ENCODE results near the gene LDHA. TPM values are rescaled to one million over a fixed set of nuclear protein-coding genes. Genes with fewer than 3 reads are reported as not detected.

LDHA gene
- total and polyA plus RNA-seq, 2 experiments from 2014 or later = 380 to 746 TPM

DNA sequence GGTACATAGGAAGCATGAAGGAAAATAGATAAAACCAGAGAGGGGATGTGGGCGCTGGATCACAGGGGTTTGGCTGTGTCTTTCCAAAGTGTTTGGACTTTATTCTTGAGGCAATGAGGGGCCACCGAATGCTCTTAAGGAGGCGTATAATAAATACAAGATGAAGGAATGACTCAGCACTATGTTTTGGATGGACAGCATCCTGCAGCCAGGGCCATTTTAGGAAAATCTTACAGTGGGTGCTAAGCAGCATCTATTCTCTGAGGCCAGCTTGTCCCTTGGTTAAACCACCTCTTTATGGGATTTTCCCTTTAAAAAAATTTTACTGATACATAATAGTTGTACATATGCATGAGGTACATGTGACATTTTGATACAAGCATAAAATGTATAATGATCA, 4.3 kb upstream of the LDHA start:
- H4K20me1 ChIP-seq (ENCODE audit: insufficient read depth, poor library complexity, severe bottlenecking) = no peaks in the 10 kb centered on the region
- TF ChIP-seq EZH2 (IDR thresholded peaks at IDR 0.05; ENCODE audit: borderline replicate concordance) (no peak), EZH2phosphoT487 (IDR thresholded peaks at IDR 0.05; ENCODE audit: low read depth, severe bottlenecking, unreplicated experiment) (no peak)
- TF ChIP-seq, protein P1, sequence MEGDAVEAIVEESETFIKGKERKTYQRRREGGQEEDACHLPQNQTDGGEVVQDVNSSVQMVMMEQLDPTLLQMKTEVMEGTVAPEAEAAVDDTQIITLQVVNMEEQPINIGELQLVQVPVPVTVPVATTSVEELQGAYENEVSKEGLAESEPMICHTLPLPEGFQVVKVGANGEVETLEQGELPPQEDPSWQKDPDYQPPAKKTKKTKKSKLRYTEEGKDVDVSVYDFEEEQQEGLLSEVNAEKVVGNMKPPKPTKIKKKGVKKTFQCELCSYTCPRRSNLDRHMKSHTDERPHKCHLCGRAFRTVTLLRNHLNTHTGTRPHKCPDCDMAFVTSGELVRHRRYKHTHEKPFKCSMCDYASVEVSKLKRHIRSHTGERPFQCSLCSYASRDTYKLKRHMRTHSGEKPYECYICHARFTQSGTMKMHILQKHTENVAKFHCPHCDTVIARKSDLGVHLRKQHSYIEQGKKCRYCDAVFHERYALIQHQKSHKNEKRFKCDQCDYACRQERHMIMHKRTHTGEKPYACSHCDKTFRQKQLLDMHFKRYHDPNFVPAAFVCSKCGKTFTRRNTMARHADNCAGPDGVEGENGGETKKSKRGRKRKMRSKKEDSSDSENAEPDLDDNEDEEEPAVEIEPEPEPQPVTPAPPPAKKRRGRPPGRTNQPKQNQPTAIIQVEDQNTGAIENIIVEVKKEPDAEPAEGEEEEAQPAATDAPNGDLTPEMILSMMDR (IDR thresholded peaks at IDR 0.05; ENCODE audit: poor library complexity) = no peak
- DNase-seq (ENCODE audit: low spot score) = no peak
- no peak overlapping the region for H3K4me3 ChIP-seq
- peaks cover 7% of the 10 kb centered on the region for H3K4me1 ChIP-seq (ENCODE audit: insufficient read depth)
- H3K4me2 ChIP-seq = no peak overlapping the region
- no peaks in the 10 kb centered on the region for H3K9me3 ChIP-seq (ENCODE audit: low read depth)
- no peaks in the 10 kb centered on the region for H3K9me2 ChIP-seq (replicated peaks; ENCODE audit: insufficient read depth)
- H2AFZ ChIP-seq = no peak overlapping the region
- no peaks in the 10 kb centered on the region for H3K36me3 ChIP-seq (replicated peaks; ENCODE audit: insufficient read depth, low read depth)
- H3K27ac ChIP-seq = no peak overlapping the region
- peaks cover 6% of the 10 kb centered on the region for H3K79me2 ChIP-seq
- WGBS (ENCODE audit: low lambda C conversion rate, missing lambda C conversion rate) = 89% methylated on average over 3 of the region's 3 CpGs
- H3K27me3 ChIP-seq = no peaks in the 10 kb centered on the region

DNA sequence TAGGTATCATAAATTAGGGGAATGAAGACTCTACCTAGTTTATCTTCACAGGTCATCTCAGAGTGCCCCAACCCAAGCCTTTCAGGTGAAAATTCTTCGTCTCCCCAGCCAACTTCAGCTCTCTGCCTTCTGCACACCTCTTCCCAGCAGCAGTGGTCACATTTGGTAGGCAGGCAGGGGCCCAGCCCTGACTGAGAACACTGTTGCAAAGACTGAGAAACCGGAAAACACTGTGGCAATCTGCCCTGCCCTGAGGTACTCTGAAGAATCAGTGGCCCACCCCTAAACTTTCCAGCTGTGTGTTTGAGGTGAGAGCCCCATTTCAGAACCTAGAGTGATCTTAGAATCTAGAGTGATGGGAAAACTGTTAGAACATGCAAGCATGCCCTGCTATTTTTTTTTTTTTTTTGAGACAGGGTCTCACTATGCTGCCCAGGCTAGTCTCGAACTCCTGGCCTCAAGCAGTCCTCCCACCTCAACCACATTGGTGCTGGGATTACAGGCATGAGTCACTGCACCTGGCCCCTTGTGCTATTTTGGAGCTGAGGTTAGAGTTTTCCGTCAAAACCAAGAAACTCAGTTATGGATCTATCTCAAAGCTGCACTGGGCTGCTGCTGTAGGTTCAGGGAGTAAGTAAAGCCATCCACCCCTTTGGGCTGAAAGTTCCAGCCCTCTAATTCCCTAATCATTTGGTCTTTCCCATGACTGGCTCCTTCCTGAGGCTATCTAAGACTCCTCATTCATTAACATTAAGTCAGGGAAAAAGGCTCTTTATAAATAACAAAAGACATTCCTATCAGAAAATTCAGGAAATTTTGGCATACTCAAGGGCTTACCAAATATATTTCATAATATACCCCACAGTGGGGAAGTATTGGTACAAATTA, 1.7 kb upstream of the LDHA start:
- WGBS (ENCODE audit: low lambda C conversion rate, missing lambda C conversion rate) = 91% methylated on average over 4 of the region's 4 CpGs
- no peak for DNase-seq (ENCODE audit: low spot score)
- peaks cover 17% of the 10 kb centered on the region for H4K20me1 ChIP-seq (ENCODE audit: insufficient read depth, poor library complexity, severe bottlenecking)
- H3K79me2 ChIP-seq = peaks cover 23% of the 10 kb centered on the region
- peak overlapping the region; percentile 93 for H3K27ac ChIP-seq
- no peaks in the 10 kb centered on the region for H3K9me3 ChIP-seq (ENCODE audit: low read depth)
- no peak for TF ChIP-seq EZH2phosphoT487 (IDR thresholded peaks at IDR 0.05; ENCODE audit: low read depth, severe bottlenecking, unreplicated experiment)
- TF ChIP-seq EZH2 (IDR thresholded peaks at IDR 0.05; ENCODE audit: borderline replicate concordance) = no peak
- TF ChIP-seq, protein P1 (IDR thresholded peaks at IDR 0.05; ENCODE audit: poor library complexity) = no peak
- no peak overlapping the region for H2AFZ ChIP-seq
- no peaks in the 10 kb centered on the region for H3K27me3 ChIP-seq
- H3K4me1 ChIP-seq (ENCODE audit: insufficient read depth) = peaks cover 14% of the 10 kb centered on the region
- H3K9me2 ChIP-seq (replicated peaks; ENCODE audit: insufficient read depth) = no peaks in the 10 kb centered on the region
- H3K36me3 ChIP-seq (replicated peaks; ENCODE audit: insufficient read depth, low read depth) = no peaks in the 10 kb centered on the region
- H3K4me2 ChIP-seq = no peak overlapping the region
- no peak overlapping the region for H3K4me3 ChIP-seq

DNA sequence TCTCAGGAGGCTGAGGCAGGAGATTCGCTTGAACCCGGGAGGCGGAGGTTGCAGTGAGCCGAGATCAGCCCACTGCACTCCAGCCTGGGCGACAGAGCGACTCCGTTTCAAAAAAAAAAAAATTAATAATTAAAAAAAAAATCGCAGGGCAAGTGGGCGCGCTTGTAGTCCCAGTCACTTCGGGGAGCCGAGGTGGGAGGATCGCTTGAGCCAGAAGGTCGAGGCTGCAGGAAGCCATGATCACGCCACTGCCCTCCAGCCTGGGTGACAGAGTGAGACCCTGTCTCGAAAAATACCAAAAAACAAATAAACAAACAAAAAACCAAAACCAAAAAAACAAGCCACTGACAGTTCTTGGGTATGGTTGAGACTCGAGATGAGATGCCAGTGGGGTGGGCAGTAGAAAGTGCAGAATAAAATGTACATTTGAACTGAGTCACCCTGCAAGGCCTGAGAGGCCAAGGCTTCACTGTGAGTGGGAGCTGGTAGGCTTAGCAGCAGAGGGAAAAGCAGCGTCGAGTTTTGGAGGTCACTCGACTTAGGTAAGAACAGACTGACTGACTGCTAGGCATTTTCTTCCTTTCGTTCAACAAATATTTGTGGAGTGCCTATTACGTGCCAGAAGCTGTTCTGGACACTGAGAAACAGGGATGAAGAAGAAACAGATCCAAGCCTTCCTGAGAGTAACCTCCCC, 635 bp upstream of the LDHA start:
- H3K9me3 ChIP-seq (ENCODE audit: low read depth) = no peaks in the 10 kb centered on the region
- no peaks in the 10 kb centered on the region for H3K9me2 ChIP-seq (replicated peaks; ENCODE audit: insufficient read depth)
- H3K4me3 ChIP-seq = no peak overlapping the region
- peaks cover 14% of the 10 kb centered on the region for H3K4me1 ChIP-seq (ENCODE audit: insufficient read depth)
- no peak for TF ChIP-seq EZH2phosphoT487 (IDR thresholded peaks at IDR 0.05; ENCODE audit: low read depth, severe bottlenecking, unreplicated experiment)
- TF ChIP-seq EZH2 (IDR thresholded peaks at IDR 0.05; ENCODE audit: borderline replicate concordance) = no peak
- TF ChIP-seq, protein P1 (IDR thresholded peaks at IDR 0.05; ENCODE audit: poor library complexity) = no peak
- H3K4me2 ChIP-seq = peak overlapping the region; percentile 78
- no peaks in the 10 kb centered on the region for H3K36me3 ChIP-seq (replicated peaks; ENCODE audit: insufficient read depth, low read depth)
- H4K20me1 ChIP-seq (ENCODE audit: insufficient read depth, poor library complexity, severe bottlenecking) = peaks cover 25% of the 10 kb centered on the region
- peak overlapping the region; percentile 61 for H2AFZ ChIP-seq
- DNase-seq (ENCODE audit: low spot score) = peak; percentile 56
- no peaks in the 10 kb centered on the region for H3K27me3 ChIP-seq
- H3K27ac ChIP-seq = peak overlapping the region; percentile 93
- H3K79me2 ChIP-seq = peaks cover 31% of the 10 kb centered on the region
- 79% methylated on average over 22 of the region's 22 CpGs for WGBS (ENCODE audit: low lambda C conversion rate, missing lambda C conversion rate)

All from hepatocyte (in vitro differentiated cells).